Esophagus muscularis mucosa (tissue), 4 donors: Measurements from ENCODE around the gene BTRC. TPM values are rescaled to one million over a fixed set of nuclear protein-coding genes. Genes with fewer than 3 reads are reported as not detected.

ENCODE experiments used
- DNase-seq: peaks from one replicate; pipeline ENCODE4 v3.0.0-alpha.2; 2017; ENCODE audit errors: extremely low spot score
- H3K27ac ChIP-seq, 4 donors: fragments of 200-600 bp; sonication (generic); replicated peaks in 1 of 4; 1 replicate in 3 of 4; 2 replicates in 1 of 4; pipeline ENCODE4 v1.5.1; 2016 to 2019; ENCODE audit warnings: mild to moderate bottlenecking in 1 of 4
- H3K27me3 ChIP-seq, 4 donors: fragments of 200-600 bp; sonication (generic); one replicate each; pipeline versions ENCODE4 v1.5.1 to v1.6.0; 2016 to 2019
- H3K36me3 ChIP-seq, 4 donors: fragments of 200-600 bp; sonication (generic); one replicate each; pipeline ENCODE4 v1.5.1; 2016 to 2019
- H3K4me1 ChIP-seq, 4 donors: fragments of 200-600 bp; sonication (generic); one replicate each; pipeline ENCODE4 v1.5.1; 2016 to 2019
- H3K4me3 ChIP-seq, 4 donors: fragments of 200-600 bp; sonication (generic); 1 replicate in 2 of 4; 2 replicates in 2 of 4; pipeline ENCODE4 v1.5.1; 2016 to 2019; ENCODE audit warnings: mild to moderate bottlenecking in 4 of 4, moderate library complexity in 1 of 4
- H3K9me3 ChIP-seq, 4 donors: fragments of 200-600 bp; sonication (generic); 1 replicate in 3 of 4; 2 replicates in 1 of 4; pipeline ENCODE4 v1.5.1; 2016 to 2019
- EP300 ChIP-seq: sonication (generic); formaldehyde crosslinking; IDR thresholded peaks from one replicate; pipeline ENCODE4 v1.6.1; 2017; ENCODE audit warnings: antibody characterized with exemption
- POLR2A ChIP-seq: fragments of 450-650 bp; IDR thresholded peaks from one replicate; pipeline ENCODE4 v1.6.1; 2017; ENCODE audit warnings: antibody characterized with exemption, moderate library complexity, mild to moderate bottlenecking, low read depth
- POLR2AphosphoS5 ChIP-seq, 2 donors: sonication (generic); formaldehyde crosslinking; IDR thresholded peaks; one replicate each; pipeline ENCODE4 v1.6.1; 2017; ENCODE audit warnings: antibody characterized with exemption in 2 of 2
- WGBS: methylation state at CpG from one replicate; pipeline ENCODE4 v1.1.5; 2018; 5-methylcytosine and 5-hydroxymethylcytosine counted together
- intact Hi-C: fragments of 100-400 bp; cut with DNase I; formaldehyde crosslinking; loops from one replicate; pipeline ENCODE4 v1.15.1; 2023
- small RNA-seq, 3 donors: library from RNA; depleted of rRNA; stranded (forward); fragments of <200 nt; gene quantifications; one replicate each; pipeline ENCODE3, GENCODE V24; 2016
- total RNA-seq, 4 donors: library from RNA; depleted of rRNA; stranded (reverse); fragments of >200 nt; gene quantifications; one replicate each; pipeline versions ENCODE4 v1.1.0 to v1.2.1, GENCODE V29; 2016
- TF ChIP-seq, protein P1 (sequence below), 3 experiments: fragments of 200-600 bp in 2 of 3; fragments of 450-650 bp in 1 of 3; sonication (generic) in 2 of 3; IDR thresholded peaks; one replicate each; pipeline ENCODE4 v1.5.1; 2017 to 2019; ENCODE audit warnings: antibody characterized with exemption in 3 of 3, mild to moderate bottlenecking in 2 of 3, moderate library complexity in 1 of 3

The BTRC gene
- total RNA-seq, 4 donors from 2014 or later = 10.1 to 20.0 (median 10.4) TPM

DNA sequence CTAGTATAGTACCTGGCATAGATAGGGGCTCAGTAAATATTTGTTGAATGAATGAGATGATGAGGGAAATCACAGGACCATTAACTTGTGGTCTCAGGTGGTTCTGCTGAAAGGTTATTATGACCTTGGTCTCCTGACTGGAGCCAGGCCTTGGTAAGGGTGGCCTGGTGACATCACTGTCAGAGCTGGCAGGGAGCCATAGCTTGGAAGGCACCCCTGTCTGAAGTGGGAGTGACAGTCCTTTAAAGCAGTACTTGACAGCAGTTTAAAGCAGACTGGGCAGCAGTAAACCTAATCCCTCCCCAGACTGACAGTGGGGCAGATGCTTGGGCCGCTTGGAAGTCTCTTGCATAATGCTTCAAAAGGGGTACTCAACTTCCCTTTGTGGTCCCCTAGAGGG, 247.6 kb downstream of the BTRC start:
- Histone ChIP-seq H3K9me3 (no peaks in the 10 kb centered on the region), H3K4me1 (peaks cover 0 to 3% (median 0%) of the 10 kb centered on the region in 4 donors), H3K27ac (no peak overlapping the region), H3K36me3 (peaks cover 0 to 39% (median 15%) of the 10 kb centered on the region in 4 donors), H3K4me3 (no peak overlapping the region), H3K27me3 (no peaks in the 10 kb centered on the region)
- no peak for TF ChIP-seq POLR2A
- TF ChIP-seq, protein P1, sequence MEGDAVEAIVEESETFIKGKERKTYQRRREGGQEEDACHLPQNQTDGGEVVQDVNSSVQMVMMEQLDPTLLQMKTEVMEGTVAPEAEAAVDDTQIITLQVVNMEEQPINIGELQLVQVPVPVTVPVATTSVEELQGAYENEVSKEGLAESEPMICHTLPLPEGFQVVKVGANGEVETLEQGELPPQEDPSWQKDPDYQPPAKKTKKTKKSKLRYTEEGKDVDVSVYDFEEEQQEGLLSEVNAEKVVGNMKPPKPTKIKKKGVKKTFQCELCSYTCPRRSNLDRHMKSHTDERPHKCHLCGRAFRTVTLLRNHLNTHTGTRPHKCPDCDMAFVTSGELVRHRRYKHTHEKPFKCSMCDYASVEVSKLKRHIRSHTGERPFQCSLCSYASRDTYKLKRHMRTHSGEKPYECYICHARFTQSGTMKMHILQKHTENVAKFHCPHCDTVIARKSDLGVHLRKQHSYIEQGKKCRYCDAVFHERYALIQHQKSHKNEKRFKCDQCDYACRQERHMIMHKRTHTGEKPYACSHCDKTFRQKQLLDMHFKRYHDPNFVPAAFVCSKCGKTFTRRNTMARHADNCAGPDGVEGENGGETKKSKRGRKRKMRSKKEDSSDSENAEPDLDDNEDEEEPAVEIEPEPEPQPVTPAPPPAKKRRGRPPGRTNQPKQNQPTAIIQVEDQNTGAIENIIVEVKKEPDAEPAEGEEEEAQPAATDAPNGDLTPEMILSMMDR (IDR thresholded peaks at IDR 0.05) = no peak
- no peak for TF ChIP-seq EP300
- no peak for TF ChIP-seq POLR2AphosphoS5 (IDR thresholded peaks at IDR 0.05)
- no peak for DNase-seq
- intact Hi-C loops = no loop called here
- 83% methylated on average over 1 of the region's 1 CpG for WGBS

DNA sequence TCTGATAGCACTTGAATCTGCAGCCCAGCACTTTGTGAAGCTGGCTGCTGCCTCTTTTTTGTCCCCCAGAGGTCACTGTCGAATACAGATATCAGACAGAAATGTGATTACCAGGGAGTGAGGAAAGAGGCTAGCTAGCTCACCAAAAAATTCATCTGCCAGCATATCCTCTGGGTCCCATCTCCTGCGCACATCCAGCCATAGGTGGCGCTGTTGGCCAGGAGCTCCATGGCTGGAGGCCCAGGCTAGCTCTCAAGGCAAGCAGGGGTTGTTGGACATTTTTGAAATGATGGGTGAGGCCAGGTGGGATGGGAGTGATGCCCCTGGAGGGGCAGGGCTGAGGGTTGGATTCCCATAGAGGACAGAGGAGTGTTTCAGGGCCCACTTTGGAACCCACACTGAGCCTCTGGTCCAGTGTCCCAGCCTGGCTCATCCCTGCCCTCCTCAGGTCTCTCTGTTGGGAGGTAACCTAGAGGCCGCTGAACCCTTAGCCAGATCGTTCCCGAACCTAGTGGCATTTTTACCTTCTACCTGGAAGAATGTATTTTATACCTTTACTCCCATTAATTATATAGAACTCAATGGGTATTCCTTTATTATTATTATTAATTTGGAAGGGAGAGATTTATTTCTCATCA, 248.9 kb downstream of the BTRC start:
- Histone ChIP-seq H3K4me3 (no peak overlapping the region), H3K27me3 (no peaks in the 10 kb centered on the region), H3K36me3 (peaks cover 0 to 47% (median 27%) of the 10 kb centered on the region in 4 donors), H3K27ac (no peak overlapping the region), H3K4me1 (peaks cover 0 to 3% (median 0%) of the 10 kb centered on the region in 4 donors), H3K9me3 (no peaks in the 10 kb centered on the region)
- 43% methylated on average over 6 of the region's 6 CpGs for WGBS
- DNase-seq = no peak
- intact Hi-C loops = no loop called here
- peak in 1 of 2 donors; percentile 15 for TF ChIP-seq POLR2AphosphoS5 (IDR thresholded peaks at IDR 0.05)
- TF ChIP-seq EP300 = no peak
- no peak for TF ChIP-seq POLR2A
- TF ChIP-seq, protein P1 (IDR thresholded peaks at IDR 0.05) = peak; percentile 49 to 79 (median 50)

Small RNA genes lying within 50 kb of the gene (small RNA-seq; reads per million reads assigned to genes)
- 0 reads per million in 3 donors for gene MIR3158-1
- gene RNU2-43P = 0 to 0.19 (median 0) reads per million in 3 donors
- gene RNU2-59P = 0.08 to 0.34 (median 0.19) reads per million in 3 donors

Other genes with a start within 250 kb of the BTRC start
- gene TLX1, start 222.9 kb upstream of the BTRC start, total RNA-seq = not detected
- gene LBX1, start 124.7 kb upstream of the BTRC start, total RNA-seq = not detected
- 10 to 100 TPM; 23.2 to 27.2 (median 26.0) TPM for gene POLL, start 234.1 kb downstream of the BTRC start, total RNA-seq
- 10 to 100 TPM; 13.8 to 24.2 (median 18.1) TPM for gene DPCD, start 234.2 kb downstream of the BTRC start, total RNA-seq